WTC11 (cell line): ENCODE measurements around the gene ENO2. TPM values are rescaled to one million over a fixed set of nuclear protein-coding genes. Genes with fewer than 3 reads are reported as not detected.

Source experiments
- ATAC-seq: fragments of 200-7000 bp; cut with Tn5 transposase; 2 replicates; pipeline ENCODE4 v1.10.0; 2021; ENCODE audit warnings: mild to moderate bottlenecking, moderate library complexity
- CTCF ChIA-PET: fragments of 300-600 bp; sonication (Branson Sonifier 250); formaldehyde crosslinking; loops from one replicate; lab custom pipeline; 2021; ENCODE audit warnings: antibody characterized with exemption; lab: Charles Lee
- POLR2A ChIA-PET: fragments of 350-600 bp; sonication (Branson Sonifier 250); formaldehyde crosslinking; loops from one replicate; lab custom pipeline; 2021; ENCODE audit warnings: antibody characterized with exemption; lab: Charles Lee
- DNase-seq: peaks from one replicate; pipeline ENCODE4 v3.0.0; 2021; ENCODE audit warnings: low spot score
- H3K27ac Mint-ChIP-seq: 2 replicates; pipeline ENCODE4 v1.8.0; 2021; ENCODE audit warnings: mixed read lengths
- H3K27me3 Mint-ChIP-seq: 2 replicates; pipeline ENCODE4 v1.8.0; 2021; ENCODE audit warnings: low read depth, mild to moderate bottlenecking, moderate library complexity, mixed read lengths
- H3K36me3 Mint-ChIP-seq: 2 replicates; pipeline ENCODE4 v1.8.0; 2021; ENCODE audit warnings: mixed read lengths
- H3K4me1 Mint-ChIP-seq: 2 replicates; pipeline ENCODE4 v1.8.0; 2022; ENCODE audit warnings: mixed read lengths
- H3K4me3 Mint-ChIP-seq: 2 replicates; pipeline ENCODE4 v1.8.0; 2021; ENCODE audit warnings: mild to moderate bottlenecking, moderate library complexity, mixed read lengths
- H3K9me3 Mint-ChIP-seq: 2 replicates; pipeline ENCODE4 v1.8.0; 2021; ENCODE audit warnings: mixed read lengths
- AR ChIP-seq: fragments of 250-450 bp; sonication (Bioruptor Pico); IDR thresholded peaks from 2 replicates; pipeline ENCODE4 v1.9.0; 2021; ENCODE audit warnings: mild to moderate bottlenecking
- ARID4B ChIP-seq: sonication (generic); formaldehyde crosslinking; IDR thresholded peaks from 2 replicates; pipeline ENCODE4 v1.8.0; 2023; ENCODE audit warnings: missing genetic modification reagents, mild to moderate bottlenecking, borderline replicate concordance
- ATF2 ChIP-seq: sonication (generic); formaldehyde crosslinking; IDR thresholded peaks from 2 replicates; pipeline ENCODE4 v1.8.1; 2022; ENCODE audit warnings: low read depth, missing genetic modification reagents, borderline replicate concordance
- E2F4 ChIP-seq: sonication (generic); formaldehyde crosslinking; IDR thresholded peaks from 2 replicates; pipeline ENCODE4 v1.8.1; 2022; ENCODE audit warnings: low read depth, mild to moderate bottlenecking, moderate library complexity, missing genetic modification reagents, borderline replicate concordance
- E2F5 ChIP-seq: sonication (generic); formaldehyde crosslinking; IDR thresholded peaks from 2 replicates; pipeline ENCODE4 v1.8.1; 2022; ENCODE audit warnings: mild to moderate bottlenecking, moderate library complexity, missing genetic modification reagents
- ELF4 ChIP-seq: sonication (generic); formaldehyde crosslinking; IDR thresholded peaks from 2 replicates; pipeline ENCODE4 v1.8.1; 2022; ENCODE audit warnings: low read depth, mild to moderate bottlenecking, moderate library complexity, missing genetic modification reagents
- ETV6 ChIP-seq: sonication (generic); formaldehyde crosslinking; IDR thresholded peaks from 2 replicates; pipeline ENCODE4 v1.8.1; 2022; ENCODE audit warnings: mild to moderate bottlenecking, missing genetic modification reagents
- FOXK1 ChIP-seq: sonication (generic); formaldehyde crosslinking; IDR thresholded peaks from 2 replicates; pipeline ENCODE4 v1.8.0; 2022; ENCODE audit warnings: mild to moderate bottlenecking, moderate library complexity, missing genetic modification reagents
- FOXP4 ChIP-seq: sonication (generic); formaldehyde crosslinking; IDR thresholded peaks from 2 replicates; pipeline ENCODE4 v1.8.0; 2022; ENCODE audit warnings: mild to moderate bottlenecking, missing genetic modification reagents
- SOX15 ChIP-seq: fragments of 250-450 bp; sonication (Bioruptor Pico); IDR thresholded peaks from 2 replicates; pipeline ENCODE4 v1.9.0; 2021; ENCODE audit warnings: mild to moderate bottlenecking
- USF1 ChIP-seq: sonication (generic); formaldehyde crosslinking; IDR thresholded peaks from 2 replicates; pipeline ENCODE4 v1.8.0; 2022; ENCODE audit warnings: mild to moderate bottlenecking, missing genetic modification reagents
- ZNF219 ChIP-seq: sonication (generic); formaldehyde crosslinking; IDR thresholded peaks from 2 replicates; pipeline ENCODE4 v1.8.0; 2023; ENCODE audit warnings: missing genetic modification reagents, mild to moderate bottlenecking, borderline replicate concordance
- ZNF671 ChIP-seq: fragments of 250-450 bp; sonication (Bioruptor Pico); IDR thresholded peaks from 2 replicates; pipeline ENCODE4 v1.8.0; 2021; ENCODE audit warnings: mild to moderate bottlenecking
- total RNA-seq: library from RNA; stranded (reverse); gene quantifications from 3 replicates; pipeline ENCODE4 v1.2.3, GENCODE V29; 2021

The ENO2 gene
- total RNA-seq, 1 experiment from 2014 or later, result 118 TPM

GRCh38 chr12:6958609-6959057 lies 44.3 kb downstream of the ENO2 start:
- ChIA-PET POLR2A (interaction anchor here (1.1 to 2.6 kb wide), 3 partner anchors 12 to 33 kb away, joined by 3 to 11 read pairs (median 8); partner anchors contain the start of genes C12orf57 and RNU7-1), CTCF (interaction anchor here (0.6 to 9.7 kb wide), 3 partner anchors 13 to 908 kb away, joined by 3 to 296 read pairs (median 4); partner anchors contain the start of genes C12orf57 and RNU7-1)
- Mint-ChIP-seq H3K9me3 (no peaks in the 10 kb centered on the region), H3K4me1 (peaks cover 35% of the 10 kb centered on the region), H3K27me3 (no peaks in the 10 kb centered on the region), H3K36me3 (no peaks in the 10 kb centered on the region), H3K27ac (peak overlapping the region; percentile 48)
- no peak for DNase-seq
- ATAC-seq, result no peak
- TF ChIP-seq ARID4B (CRISPR knock-in tag) (no peak), ETV6 (CRISPR knock-in tag) (no peak), ELF4 (CRISPR knock-in tag) (no peak), AR (CRISPR knock-in tag) (no peak), ZNF671 (no peak), ATF2 (CRISPR knock-in tag) (no peak), E2F5 (CRISPR knock-in tag) (no peak), USF1 (no peak), FOXP4 (no peak), SOX15 (CRISPR knock-in tag) (no peak), E2F4 (no peak), FOXK1 (CRISPR knock-in tag) (no peak), ZNF219 (CRISPR knock-in tag) (no peak)
- TF ChIP-seq, all 79 proteins: peak for 0
- no peak overlapping the region for H3K4me3 Mint-ChIP-seq
